ENCODE results near the gene PELI1.
A peak's percentile ranks its signal among the peaks of the same experiment; 100 is the strongest.

PELI1 gene

GRCh38 chr2:64144057-64145013 lies at the start of gene PELI1:
Gene PELI1, minus strand, starts transcription at chr2:64144420. Its CDS starts 36,110 bp downstream, at chr2:64108310.
- DNase-seq, result peak; percentile 96

- no peak for DNase-seq
These were observed 49.3 kb upstream of the PELI1 start for GRCh38 chr2:64193491-64193890.

GRCh38 chr2:64192664-64193105 lies 48.5 kb upstream of the PELI1 start:
- DNase-seq, result no peak

GRCh38 chr2:64192125-64192479 lies 47.9 kb upstream of the PELI1 start:
- no peak for DNase-seq

GRCh38 chr2:64189586-64189985 lies 45.4 kb upstream of the PELI1 start:
- DNase-seq, result no peak

- DNase-seq, result no peak
These were observed 44.9 kb upstream of the PELI1 start for GRCh38 chr2:64189167-64189566.

GRCh38 chr2:64186699-64187605 lies 42.7 kb upstream of the PELI1 start:
- no peak for DNase-seq

GRCh38 chr2:64179582-64180321 lies 35.5 kb upstream of the PELI1 start:
- peak; percentile 19 for DNase-seq

GRCh38 chr2:64177315-64177714 lies 33.1 kb upstream of the PELI1 start:
- DNase-seq, result no peak

- no peak for DNase-seq
These were observed 31.4 kb upstream of the PELI1 start for GRCh38 chr2:64175419-64176197.

- DNase-seq, result no peak
These were observed 29.2 kb upstream of the PELI1 start for GRCh38 chr2:64173156-64174135.

GRCh38 chr2:64168756-64169155 lies 24.5 kb upstream of the PELI1 start:
- no peak for DNase-seq

GRCh38 chr2:64168201-64168600 lies 24.0 kb upstream of the PELI1 start:
- no peak for DNase-seq

- no peak for DNase-seq
These were observed 22.6 kb upstream of the PELI1 start for GRCh38 chr2:64166637-64167420.

- DNase-seq, result no peak
These were observed 22.0 kb upstream of the PELI1 start for GRCh38 chr2:64166212-64166611.

GRCh38 chr2:64165706-64166105 lies 21.5 kb upstream of the PELI1 start:
- no peak for DNase-seq

GRCh38 chr2:64164629-64165028 lies 20.4 kb upstream of the PELI1 start:
- no peak for DNase-seq

- DNase-seq, result no peak
These were observed 18.3 kb upstream of the PELI1 start for GRCh38 chr2:64162516-64162915.

GRCh38 chr2:64157792-64158191 lies 13.6 kb upstream of the PELI1 start:
- DNase-seq, result no peak

- no peak for DNase-seq
These were observed 9.6 kb upstream of the PELI1 start for GRCh38 chr2:64153811-64154210.

Measured in CD4-positive, alpha-beta T cell treated with Interleukin-21 for 1 hour (primary cell).